Measurements from ENCODE around the gene BCDIN3D. TPM values are rescaled to one million over a fixed set of nuclear protein-coding genes. Genes with fewer than 3 reads are reported as not detected.

BCDIN3D gene
- total RNA-seq, 2 donors from 2014 or later = 1.3 to 3.6 TPM

DNA sequence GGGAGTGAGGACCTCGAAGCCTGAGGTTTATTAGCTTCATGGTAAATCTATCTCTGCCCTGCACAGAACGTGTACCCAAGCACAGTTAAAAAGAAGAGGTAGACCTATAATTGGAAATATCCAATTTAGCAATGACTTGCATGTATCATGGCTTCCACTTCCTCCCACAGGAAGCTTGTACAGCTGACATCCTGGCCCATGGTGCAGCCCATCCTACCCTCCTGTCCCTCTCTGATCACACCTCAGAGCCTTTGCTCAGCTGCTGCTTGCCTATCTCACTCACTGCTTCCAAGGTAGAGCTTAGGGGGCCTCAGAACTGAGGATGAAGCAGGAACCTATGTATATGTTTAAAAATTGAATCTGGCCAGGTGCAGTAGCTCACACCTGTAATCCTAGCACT is 4.3 kb upstream of the BCDIN3D start:
- intact Hi-C loops (cut with DNase I) = no loop called here
- Histone ChIP-seq H3K4me3 (no peak overlapping the region), H3K9me3 (no peaks in the 10 kb centered on the region), H3K27me3 (no peaks in the 10 kb centered on the region), H3K4me1 (peaks cover 7% of the 10 kb centered on the region), H3K27ac (no peak overlapping the region), H3K36me3 (replicated peaks in 1 of 2; ENCODE audit: insufficient read depth in 1 of 2, low read depth in 2 of 2) (no peaks in the 10 kb centered on the region)
- TF ChIP-seq POLR2A (IDR thresholded peaks at IDR 0.05) = no peak
- TF ChIP-seq, protein P1, sequence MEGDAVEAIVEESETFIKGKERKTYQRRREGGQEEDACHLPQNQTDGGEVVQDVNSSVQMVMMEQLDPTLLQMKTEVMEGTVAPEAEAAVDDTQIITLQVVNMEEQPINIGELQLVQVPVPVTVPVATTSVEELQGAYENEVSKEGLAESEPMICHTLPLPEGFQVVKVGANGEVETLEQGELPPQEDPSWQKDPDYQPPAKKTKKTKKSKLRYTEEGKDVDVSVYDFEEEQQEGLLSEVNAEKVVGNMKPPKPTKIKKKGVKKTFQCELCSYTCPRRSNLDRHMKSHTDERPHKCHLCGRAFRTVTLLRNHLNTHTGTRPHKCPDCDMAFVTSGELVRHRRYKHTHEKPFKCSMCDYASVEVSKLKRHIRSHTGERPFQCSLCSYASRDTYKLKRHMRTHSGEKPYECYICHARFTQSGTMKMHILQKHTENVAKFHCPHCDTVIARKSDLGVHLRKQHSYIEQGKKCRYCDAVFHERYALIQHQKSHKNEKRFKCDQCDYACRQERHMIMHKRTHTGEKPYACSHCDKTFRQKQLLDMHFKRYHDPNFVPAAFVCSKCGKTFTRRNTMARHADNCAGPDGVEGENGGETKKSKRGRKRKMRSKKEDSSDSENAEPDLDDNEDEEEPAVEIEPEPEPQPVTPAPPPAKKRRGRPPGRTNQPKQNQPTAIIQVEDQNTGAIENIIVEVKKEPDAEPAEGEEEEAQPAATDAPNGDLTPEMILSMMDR (IDR thresholded peaks at IDR 0.05) = no peak
- WGBS, 2 donors = 26 to 50% methylated on average over 2 of the region's 2 CpGs
- ATAC-seq (no peak), DNase-seq (no peak)

DNA sequence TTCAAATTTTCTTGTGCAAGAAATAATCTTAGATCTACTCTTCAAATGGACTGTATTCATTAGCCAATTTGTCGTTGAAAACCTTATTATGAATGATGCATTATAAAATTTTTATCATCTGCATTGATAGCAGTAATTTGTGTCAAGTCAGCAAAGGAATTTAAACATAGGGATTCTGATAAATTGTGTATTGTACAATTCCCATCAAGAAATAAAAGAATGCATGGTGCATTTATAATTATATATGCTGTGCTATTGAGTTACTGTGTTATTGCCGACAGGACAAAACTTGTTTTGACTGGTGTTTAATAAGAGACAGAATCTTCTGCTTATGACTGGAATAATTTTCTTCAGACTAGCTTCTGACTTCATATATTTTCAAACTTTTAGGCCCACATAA is 3.1 kb upstream of the BCDIN3D start:
- Histone ChIP-seq H3K4me1 (peaks cover 15% of the 10 kb centered on the region), H3K4me3 (no peak overlapping the region), H3K27me3 (no peaks in the 10 kb centered on the region), H3K9me3 (no peaks in the 10 kb centered on the region), H3K36me3 (replicated peaks in 1 of 2; ENCODE audit: insufficient read depth in 1 of 2, low read depth in 2 of 2) (no peaks in the 10 kb centered on the region), H3K27ac (no peak overlapping the region)
- ATAC-seq (no peak), DNase-seq (no peak)
- intact Hi-C loops (cut with DNase I) = no loop called here
- TF ChIP-seq POLR2A (IDR thresholded peaks at IDR 0.05) = no peak
- TF ChIP-seq, protein P1 (IDR thresholded peaks at IDR 0.05) = no peak
- WGBS, 2 donors = 73 to 75% methylated on average over 2 of the region's 2 CpGs

GRCh38 chr12:49843876-49844437 is 1.1 kb upstream of the BCDIN3D start:
- Histone ChIP-seq H3K9me3 (no peaks in the 10 kb centered on the region), H3K27me3 (no peaks in the 10 kb centered on the region), H3K36me3 (replicated peaks in 1 of 2; ENCODE audit: insufficient read depth in 1 of 2, low read depth in 2 of 2) (no peaks in the 10 kb centered on the region), H3K4me3 (no peak overlapping the region), H3K27ac (no peak overlapping the region), H3K4me1 (peaks cover 15% of the 10 kb centered on the region)
- DNase-seq = no peak
- WGBS, 2 donors = 98% methylated on average over 4 of the region's 4 CpGs
- no peak for ATAC-seq
- TF ChIP-seq, protein P1 (IDR thresholded peaks at IDR 0.05) = no peak
- TF ChIP-seq POLR2A (IDR thresholded peaks at IDR 0.05) = no peak
- intact Hi-C loops (cut with DNase I) = no loop called here

DNA sequence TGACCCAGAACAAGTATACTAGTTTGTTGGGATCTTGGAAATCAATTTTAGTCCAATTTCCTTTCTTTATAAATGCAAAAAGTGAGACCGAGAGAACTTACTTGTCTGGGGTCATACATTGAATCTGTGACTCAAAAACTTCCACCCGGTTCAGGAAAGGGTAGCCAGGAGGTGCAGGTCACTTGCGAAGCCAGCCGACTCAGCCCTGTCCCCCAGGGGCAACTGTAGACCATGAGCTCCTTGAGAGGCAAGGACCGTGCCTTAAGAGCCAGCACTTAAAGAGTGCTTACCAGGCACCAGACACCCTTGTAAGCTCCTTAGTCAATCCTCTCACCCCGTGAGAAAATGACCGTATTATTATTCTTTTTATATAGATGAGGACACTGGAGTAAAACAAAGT is 505 bp upstream of the BCDIN3D start:
- H3K4me3 ChIP-seq = peak overlapping the region; percentile 50 to 82
- H3K4me1 ChIP-seq = peaks cover 15% of the 10 kb centered on the region
- no peaks in the 10 kb centered on the region for H3K27me3 ChIP-seq
- intact Hi-C loops (cut with DNase I) = no loop called here
- DNase-seq (no peak), ATAC-seq (no peak)
- H3K9me3 ChIP-seq = no peaks in the 10 kb centered on the region
- 78 to 90% methylated on average over 7 of the region's 7 CpGs for WGBS, 2 donors
- no peak for TF ChIP-seq POLR2A (IDR thresholded peaks at IDR 0.05)
- TF ChIP-seq, protein P1 (IDR thresholded peaks at IDR 0.05) = no peak
- H3K27ac ChIP-seq = peak overlapping the region; percentile 84 to 91 (median 88)
- no peaks in the 10 kb centered on the region for H3K36me3 ChIP-seq (replicated peaks in 1 of 2; ENCODE audit: insufficient read depth in 1 of 2, low read depth in 2 of 2)

DNA sequence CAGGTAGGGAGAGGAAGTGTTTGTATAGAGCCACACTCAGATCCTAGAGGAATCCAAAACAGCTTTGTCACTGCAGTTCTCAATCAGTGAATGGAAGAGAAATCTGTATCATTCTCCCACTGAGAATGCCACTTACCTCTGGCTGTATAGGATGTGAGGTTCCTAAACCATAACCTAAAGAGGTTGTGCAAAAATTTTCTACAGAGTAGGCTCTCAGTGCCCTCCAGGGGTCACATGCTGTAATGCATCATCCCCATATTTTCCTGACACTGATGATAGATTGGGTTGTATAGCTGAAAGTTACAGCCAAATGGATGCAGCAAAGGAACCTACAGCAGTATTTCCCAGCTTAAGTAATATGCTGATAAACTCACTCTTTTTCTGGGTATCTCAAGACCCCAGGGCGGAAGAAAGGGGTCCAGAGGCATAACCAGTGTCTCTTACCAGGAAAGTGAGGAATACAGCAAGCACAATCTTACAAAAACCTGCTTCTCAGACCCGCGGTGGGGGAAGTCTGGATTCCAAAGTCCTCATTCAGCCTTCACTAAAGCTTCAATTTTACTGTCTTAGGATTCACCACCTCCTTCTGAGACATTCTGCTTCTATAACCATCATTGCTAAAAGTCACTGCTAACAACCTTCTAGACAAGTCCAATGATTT is 3.8 kb downstream of the BCDIN3D start:
- Histone ChIP-seq H3K36me3 (replicated peaks in 1 of 2; ENCODE audit: insufficient read depth in 1 of 2, low read depth in 2 of 2) (no peaks in the 10 kb centered on the region), H3K4me1 (peaks cover 15% of the 10 kb centered on the region), H3K27me3 (no peaks in the 10 kb centered on the region), H3K9me3 (no peaks in the 10 kb centered on the region), H3K27ac (no peak overlapping the region), H3K4me3 (no peak overlapping the region)
- DNase-seq = peak in 2 of 4 donors; percentile 35 to 36
- no peak for ATAC-seq
- TF ChIP-seq, protein P1 (IDR thresholded peaks at IDR 0.05) = peak; percentile 25 to 62 (median 54)
- TF ChIP-seq POLR2A (IDR thresholded peaks at IDR 0.05) = no peak
- intact Hi-C loops (cut with DNase I) = no loop called here
- WGBS, 2 donors = 40 to 45% methylated on average over 3 of the region's 3 CpGs
